ENCODE data around the gene SNHG17. TPM values are rescaled to one million over a fixed set of nuclear protein-coding genes. Genes with fewer than 3 reads are reported as not detected.
"Not testable (repeated sequence)": the region's sequence is repeated elsewhere in the genome, so short reads cannot be mapped to it uniquely, and the experiment has no call there.

Gene SNHG17
- total RNA-seq, 1 donor from 2014 or later, result 9.2 TPM

GRCh38 chr20:38392356-38392755 lies 42.8 kb downstream of the SNHG17 start:
- H3K4me3 ChIP-seq (ENCODE audit: low read depth, low read length), result no peak overlapping the region
- no peak for TF ChIP-seq CTCF (conservative IDR thresholded peaks at IDR 0.05; ENCODE audit: low read depth, low read length)
- DNase-seq (ENCODE audit: low read depth), result no peak

- no peak overlapping the region for H3K4me3 ChIP-seq (ENCODE audit: low read depth, low read length)
- DNase-seq (ENCODE audit: low read depth), result no peak
- TF ChIP-seq CTCF (conservative IDR thresholded peaks at IDR 0.05; ENCODE audit: low read depth, low read length), result peak; percentile 45
Observed at GRCh38 chr20:38387953-38388352, 47.2 kb downstream of the SNHG17 start.

GRCh38 chr20:38386851-38387250 lies 48.3 kb downstream of the SNHG17 start:
- no peak overlapping the region for H3K4me3 ChIP-seq (ENCODE audit: low read depth, low read length)
- no peak for TF ChIP-seq CTCF (conservative IDR thresholded peaks at IDR 0.05; ENCODE audit: low read depth, low read length)
- no peak for DNase-seq (ENCODE audit: low read depth)

- no peak for DNase-seq (ENCODE audit: low read depth)
- no peak for TF ChIP-seq CTCF (conservative IDR thresholded peaks at IDR 0.05; ENCODE audit: low read depth, low read length)
- no peak overlapping the region for H3K4me3 ChIP-seq (ENCODE audit: low read depth, low read length)
Observed at GRCh38 chr20:38386004-38386403, 49.1 kb downstream of the SNHG17 start.

GRCh38 chr20:38383147-38383546 lies 52.0 kb downstream of the SNHG17 start:
- H3K4me3 ChIP-seq (ENCODE audit: low read depth, low read length), result no peak overlapping the region
- no peak for DNase-seq (ENCODE audit: low read depth)
- TF ChIP-seq CTCF (conservative IDR thresholded peaks at IDR 0.05; ENCODE audit: low read depth, low read length), result no peak

- not testable (repeated sequence) for H3K4me3 ChIP-seq (ENCODE audit: low read depth, low read length); DNase-seq (ENCODE audit: low read depth)
Observed at GRCh38 chr20:38377838-38378237, 57.3 kb downstream of the SNHG17 start.

GRCh38 chr20:38377039-38377685 lies 58.0 kb downstream of the SNHG17 start:
- no peak for DNase-seq (ENCODE audit: low read depth)

More at GRCh38 chr20:38377039-38377685, 58.0 kb downstream of the SNHG17 start:
- no peak overlapping the region for H3K4me3 ChIP-seq (ENCODE audit: low read depth, low read length)
- no peak for TF ChIP-seq CTCF (conservative IDR thresholded peaks at IDR 0.05; ENCODE audit: low read depth, low read length)
